HepG2 (cell line): Measurements from ENCODE around the gene CCDC136. TPM values are rescaled to one million over a fixed set of nuclear protein-coding genes. Genes with fewer than 3 reads are reported as not detected.

Experiments
- ATAC-seq: fragments of 200-7000 bp; cut with Tn5 transposase; 3 replicates; pipeline ENCODE4 v1.9.1; 2020; ENCODE audit warnings: mild to moderate bottlenecking, moderate library complexity
- BruUV-seq: library from RNA; stranded (reverse); fragments of 400-500 nt; replicated peaks from 2 replicates; lab custom pipeline; 2021; lab: Mats Ljungman, UMichigan
- CTCF ChIA-PET: fragments of 300-600 bp; formaldehyde crosslinking; extraction: SDS; loops from one replicate; lab custom pipeline; 2021; ENCODE audit warnings: low total read pairs, inconsistent platforms, low intra/inter-chr PET ratio; lab: Yijun Ruan, JAX
- POLR2A ChIA-PET: fragments of 350-600 bp; sonication (Branson Sonifier 250); formaldehyde crosslinking; loops from one replicate; lab custom pipeline; 2020; ENCODE audit warnings: antibody characterized with exemption, inconsistent platforms; lab: Yijun Ruan, JAX
- DNase-seq: peaks from one replicate; pipeline ENCODE4 v3.0.0-alpha.2; 2015; ENCODE audit warnings: low spot score
- FAIRE-seq: peaks from 3 replicates; lab custom pipeline; 2011; peaks lifted over from hg19 to GRCh38; lab: Jason Lieb, UNC
- H2AFZ ChIP-seq: one replicate; pipeline ENCODE4 v1.6.1; 2011; ENCODE audit warnings: low read length, inconsistent platforms
- H3K27ac ChIP-seq: fragments of 300-600 bp; 3 replicates; pipeline ENCODE4 v1.8.0; 2011; ENCODE audit warnings: mixed run types, mild to moderate bottlenecking, mixed read lengths, low read length, inconsistent platforms; ENCODE audit not compliant: insufficient read depth; ENCODE audit errors: extremely low read length
- H3K27me3 ChIP-seq, 2 experiments: fragments of 200-600 bp in 1 of 2; 2 replicates in 1 of 2; 3 replicates in 1 of 2; pipeline versions ENCODE4 v1.6.0 to v1.8.0; 2011; ENCODE audit warnings: low read length in 2 of 2, mild to moderate bottlenecking in 2 of 2, moderate library complexity in 2 of 2, inconsistent platforms in 1 of 2; ENCODE audit not compliant: insufficient read depth in 2 of 2, control insufficient read depth in 1 of 2
- H3K36me3 ChIP-seq, 2 experiments: fragments of 200-600 bp in 1 of 2; replicated peaks in 1 of 2; 2 replicates in 1 of 2; 3 replicates in 1 of 2; pipeline versions ENCODE4 v1.5.1 to v1.8.0; 2011; ENCODE audit warnings: low read length in 2 of 2, inconsistent platforms in 1 of 2; ENCODE audit not compliant: insufficient read depth in 2 of 2, control insufficient read depth in 1 of 2
- H3K4me1 ChIP-seq: 2 replicates; pipeline ENCODE4 v1.5.1; 2012; ENCODE audit warnings: low read length, inconsistent platforms; ENCODE audit not compliant: insufficient read depth
- H3K4me2 ChIP-seq: 2 replicates; pipeline ENCODE4 v1.6.0; 2011; ENCODE audit warnings: low read depth, low read length, inconsistent platforms
- H3K4me3 ChIP-seq, 3 experiments: fragments of 200-600 bp in 1 of 3; sonication (generic), shearing (Covaris generic) in 1 of 3; replicated peaks in 1 of 3; 2 replicates each; pipeline ENCODE4 v1.5.1; 2011 to 2016; ENCODE audit warnings: low read length in 3 of 3, inconsistent platforms in 2 of 3, low read depth in 2 of 3, mild to moderate bottlenecking in 2 of 3, control low read depth in 1 of 3, mixed read lengths in 1 of 3; ENCODE audit not compliant: insufficient read depth in 1 of 3
- H3K79me2 ChIP-seq: one replicate; pipeline ENCODE4 v1.6.1; 2011; ENCODE audit warnings: low read length, inconsistent platforms; ENCODE audit not compliant: insufficient read depth
- H3K9ac ChIP-seq: 2 replicates; pipeline ENCODE4 v1.6.0; 2011; ENCODE audit warnings: mild to moderate bottlenecking, low read depth, low read length, inconsistent platforms; ENCODE audit not compliant: insufficient read depth
- H3K9me3 ChIP-seq: 2 replicates; pipeline ENCODE4 v1.5.1; 2012; ENCODE audit warnings: mild to moderate bottlenecking, low read length
- H4K20me1 ChIP-seq: 2 replicates; pipeline ENCODE4 v1.6.0; 2011; ENCODE audit warnings: inconsistent platforms, mild to moderate bottlenecking, low read length, moderate library complexity; ENCODE audit not compliant: insufficient read depth
- CCDC6 ChIP-seq: sonication (generic); formaldehyde crosslinking; IDR thresholded peaks from 2 replicates; pipeline ENCODE4 v1.8.1; 2022; ENCODE audit warnings: mild to moderate bottlenecking, missing genetic modification reagents, moderate library complexity
- EEA1 ChIP-seq: sonication (generic); formaldehyde crosslinking; IDR thresholded peaks from 2 replicates; pipeline ENCODE4 v1.5.1; 2020; ENCODE audit warnings: mild to moderate bottlenecking, missing genetic modification reagents, borderline replicate concordance
- KLF6 ChIP-seq: IDR thresholded peaks from 2 replicates; pipeline ENCODE4 v1.8.0; 2016; ENCODE audit warnings: missing biosample characterization, missing genetic modification reagents
- TEAD3 ChIP-seq: optimal IDR thresholded peaks from 2 replicates; pipeline ENCODE3; 2016; ENCODE audit warnings: borderline replicate concordance
- ZNF30 ChIP-seq: sonication (generic); formaldehyde crosslinking; IDR thresholded peaks from 2 replicates; pipeline ENCODE4 v1.5.0; 2020; ENCODE audit warnings: mild to moderate bottlenecking, missing genetic modification reagents
- ZNF343 ChIP-seq: sonication (generic); formaldehyde crosslinking; IDR thresholded peaks from 2 replicates; pipeline ENCODE4 v1.4.0; 2020; ENCODE audit warnings: mild to moderate bottlenecking, missing genetic modification reagents
- ZNF530 ChIP-seq: sonication (generic); formaldehyde crosslinking; IDR thresholded peaks from 2 replicates; pipeline ENCODE4 v1.5.0; 2020; ENCODE audit warnings: low read depth, mild to moderate bottlenecking, missing genetic modification reagents
- ZNF816 ChIP-seq: sonication (generic); formaldehyde crosslinking; IDR thresholded peaks from 2 replicates; pipeline ENCODE4 v1.8.0; 2022; ENCODE audit warnings: missing genetic modification reagents, mild to moderate bottlenecking, borderline replicate concordance
- WGBS: methylation state at CpG from one replicate; pipeline ENCODE4 v1.1.6; 2017; ENCODE audit warnings: low lambda C conversion rate; 5-methylcytosine and 5-hydroxymethylcytosine counted together
- in situ Hi-C: cut with HindIII; loops from 2 replicates; pipeline ENCODE4 v1.10.0; 2017; ENCODE audit warnings: low pct_unique_long_range_greater_than_20kb; ENCODE audit not compliant: extremely low pct_ligation_motif_present
- intact Hi-C: fragments of 100-400 bp; cut with micrococcal nuclease; formaldehyde crosslinking; loops from one replicate; pipeline ENCODE4 v1.10.0; 2022; ENCODE audit not compliant: unreplicated experiment
- polyA plus RNA-seq, 8 experiments: library from polyadenylated mRNA; depleted of rRNA in 3 of 8; stranded (reverse) in 7 of 8; unstranded in 1 of 8; fragments of >200 nt; fragmentation: Illumina TruSeq in 4 of 8; extraction: Trizol in 4 of 8; gene quantifications; 2 replicates each; pipeline versions ENCODE4 v1.2.1 to v1.2.3, GENCODE V29; 2011 to 2016; ENCODE audit warnings: low read depth in 4 of 8, missing spikeins in 1 of 8, mixed read lengths in 1 of 8; ENCODE audit not compliant: insufficient read depth in 1 of 8
- total RNA-seq, 5 experiments: library from RNA; depleted of rRNA; stranded (reverse); fragments of >200 nt; fragmentation: Illumina TruSeq; extraction: Trizol; gene quantifications; 2 replicates each; pipeline ENCODE4 v1.2.3, GENCODE V29; 2016; ENCODE audit warnings: low read depth in 1 of 5
- TF ChIP-seq, protein P1 (sequence below): sonication (generic); formaldehyde crosslinking; IDR thresholded peaks from 2 replicates; pipeline ENCODE4 v1.5.0; 2020; ENCODE audit warnings: mild to moderate bottlenecking, missing genetic modification reagents

The CCDC136 gene
- total and polyA plus RNA-seq, 2 of the 13 experiments (the other 11 are each of a cell fraction or from before 2014, with no cell fraction given) = 0.04 to 0.38 TPM

DNA sequence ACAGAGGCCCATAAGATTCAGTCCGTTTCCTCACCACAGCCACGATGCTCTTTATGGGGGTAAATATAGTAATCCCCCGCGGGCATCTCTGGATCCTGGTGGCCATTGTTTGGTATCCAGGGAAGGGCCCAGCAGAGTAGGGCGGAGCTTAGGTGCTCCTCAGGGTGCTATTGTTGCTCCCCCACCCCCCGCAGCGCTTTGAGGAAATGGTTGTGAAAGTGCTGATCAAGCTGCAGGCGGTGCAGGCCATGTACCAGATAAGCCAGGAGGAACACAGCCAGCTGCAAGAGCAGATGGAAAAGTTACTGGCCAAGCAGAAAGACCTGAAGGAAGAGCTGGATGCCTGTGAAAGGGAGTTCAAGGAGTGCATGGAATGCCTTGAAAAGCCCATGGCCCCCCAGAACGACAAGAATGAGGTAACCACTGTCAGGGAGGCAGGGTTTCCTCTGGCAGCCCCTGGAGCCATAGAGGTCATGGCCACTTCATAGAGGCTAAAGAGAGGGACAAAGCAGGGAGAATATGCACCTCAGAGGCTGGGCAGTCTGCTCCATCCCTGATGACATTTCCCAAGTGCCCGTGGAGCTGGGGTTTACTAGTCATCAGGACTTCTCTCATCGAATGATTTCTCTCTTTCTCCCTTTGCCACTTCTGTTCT lies 20.9 kb downstream of the CCDC136 start:
- CTCF ChIA-PET = no interaction called here
- 19% methylated on average over 7 of the region's 11 CpGs for WGBS

More for the DNA sequence above, 20.9 kb downstream of the CCDC136 start:
- FAIRE-seq (no peak), DNase-seq (no peak), ATAC-seq (no peak)
- H2AFZ ChIP-seq = no peak overlapping the region
- no peak overlapping the region for H3K9ac ChIP-seq
- H3K36me3 ChIP-seq = no peaks in the 10 kb centered on the region
- H3K4me2 ChIP-seq = no peak overlapping the region
- in situ Hi-C loops = no loop called here
- TF ChIP-seq KLF6 (CRISPR knock-in tag) (no peak), ZNF30 (CRISPR knock-in tag) (no peak), TEAD3 (no peak), EEA1 (CRISPR knock-in tag) (no peak), ZNF343 (no peak), ZNF816 (CRISPR knock-in tag) (no peak), CCDC6 (CRISPR knock-in tag) (no peak), ZNF530 (no peak)
- TF ChIP-seq, protein P1, sequence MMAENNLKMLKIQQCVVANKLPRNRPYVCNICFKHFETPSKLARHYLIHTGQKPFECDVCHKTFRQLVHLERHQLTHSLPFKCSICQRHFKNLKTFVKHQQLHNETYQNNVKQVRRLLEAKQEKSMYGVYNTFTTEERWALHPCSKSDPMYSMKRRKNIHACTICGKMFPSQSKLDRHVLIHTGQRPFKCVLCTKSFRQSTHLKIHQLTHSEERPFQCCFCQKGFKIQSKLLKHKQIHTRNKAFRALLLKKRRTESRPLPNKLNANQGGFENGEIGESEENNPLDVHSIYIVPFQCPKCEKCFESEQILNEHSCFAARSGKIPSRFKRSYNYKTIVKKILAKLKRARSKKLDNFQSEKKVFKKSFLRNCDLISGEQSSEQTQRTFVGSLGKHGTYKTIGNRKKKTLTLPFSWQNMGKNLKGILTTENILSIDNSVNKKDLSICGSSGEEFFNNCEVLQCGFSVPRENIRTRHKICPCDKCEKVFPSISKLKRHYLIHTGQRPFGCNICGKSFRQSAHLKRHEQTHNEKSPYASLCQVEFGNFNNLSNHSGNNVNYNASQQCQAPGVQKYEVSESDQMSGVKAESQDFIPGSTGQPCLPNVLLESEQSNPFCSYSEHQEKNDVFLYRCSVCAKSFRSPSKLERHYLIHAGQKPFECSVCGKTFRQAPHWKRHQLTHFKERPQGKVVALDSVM (CRISPR knock-in tag) = no peak
- POLR2A ChIA-PET = interaction anchor here (0.6 kb wide), 1 partner anchor 132 kb away, joined by 3 read pairs; no protein-coding TSS in a partner anchor
- no peaks in the 10 kb centered on the region for H3K4me1 ChIP-seq
- no peaks in the 10 kb centered on the region; the same call in 1 of the 2 replicates for H4K20me1 ChIP-seq
- H3K4me3 ChIP-seq = no peak overlapping the region
- H3K27ac ChIP-seq = no peak overlapping the region
- BruUV-seq = no TSS peak
- H3K27me3 ChIP-seq = peaks cover 2 to 52% of the 10 kb centered on the region in 2 experiments; a peak in 3 of 5 replicates
- H3K9me3 ChIP-seq = no peaks in the 10 kb centered on the region
- no peaks in the 10 kb centered on the region for H3K79me2 ChIP-seq
- intact Hi-C loops = no loop called here
